Activated CD4-positive, alpha-beta T cell treated with anti-CD3 and anti-CD28 coated beads for 4 hours (primary cell): Measurements from ENCODE around the gene POU2F2.

Experiments used
- DNase-seq, 2 donors: peaks; one replicate each; pipeline ENCODE4 v3.0.0-alpha.2; 2020

Gene POU2F2

GRCh38 chr19:42078538-42079275, 53.5 kb downstream of the POU2F2 start:
- DNase-seq: no peak

GRCh38 chr19:42078058-42078457, 54.2 kb downstream of the POU2F2 start:
- no peak for DNase-seq

- DNase-seq: peak; percentile 32 to 53
Measured at GRCh38 chr19:42076380-42076944, 55.8 kb downstream of the POU2F2 start.

GRCh38 chr19:42075616-42076379, 56.4 kb downstream of the POU2F2 start, which contains the start of gene ZNF574:
TSS of gene ZNF574 (plus strand) at chr19:42076166. CDS start at chr19:42078607, 2,441 bp downstream.
- DNase-seq: peak; percentile 98

- DNase-seq: no peak
Measured at GRCh38 chr19:42075364-42075615, 57.0 kb downstream of the POU2F2 start.

- DNase-seq: no peak
Measured at GRCh38 chr19:42074513-42075363, 57.5 kb downstream of the POU2F2 start.

GRCh38 chr19:42071247-42071646, 61.0 kb downstream of the POU2F2 start:
- DNase-seq: no peak

- DNase-seq: no peak
Measured at GRCh38 chr19:42069619-42070351, 62.5 kb downstream of the POU2F2 start, which contains the start of gene GRIK5. TSS of gene GRIK5 (minus strand) at chr19:42070206. CDS start at chr19:42065770, 4,436 bp downstream.

- DNase-seq: no peak
Measured at GRCh38 chr19:42068756-42069571, 63.3 kb downstream of the POU2F2 start.

GRCh38 chr19:42068361-42068755, 63.9 kb downstream of the POU2F2 start:
- no peak for DNase-seq

GRCh38 chr19:42067315-42067888, 64.8 kb downstream of the POU2F2 start:
- DNase-seq: no peak

- no peak for DNase-seq
Measured at GRCh38 chr19:42066075-42066754, 66.0 kb downstream of the POU2F2 start.

GRCh38 chr19:42065511-42065910, 66.7 kb downstream of the POU2F2 start:
- no peak for DNase-seq

- DNase-seq: no peak
Measured at GRCh38 chr19:42065051-42065450, 67.2 kb downstream of the POU2F2 start.

GRCh38 chr19:42064432-42064831, 67.8 kb downstream of the POU2F2 start:
- DNase-seq: no peak

- DNase-seq: no peak
Measured at GRCh38 chr19:42062381-42062780, 69.9 kb downstream of the POU2F2 start.

GRCh38 chr19:42060117-42060516, 72.1 kb downstream of the POU2F2 start:
- no peak for DNase-seq

- no peak for DNase-seq
Measured at GRCh38 chr19:42059196-42059595, 73.0 kb downstream of the POU2F2 start.

GRCh38 chr19:42057846-42058245, 74.4 kb downstream of the POU2F2 start:
- DNase-seq: no peak

- DNase-seq: no peak
Measured at GRCh38 chr19:42054205-42054604, 78.0 kb downstream of the POU2F2 start.
